Rectal smooth muscle tissue (tissue), 1 donor: ENCODE measurements around the gene PRDM11.

Experiments used
- H3K27ac ChIP-seq: one replicate; pipeline ENCODE4 v1.7.0; 2013; ENCODE audit warnings: low read depth, low read length, inconsistent platforms
- H3K27me3 ChIP-seq: one replicate; pipeline ENCODE4 v1.7.0; 2013; ENCODE audit warnings: low read length; ENCODE audit not compliant: control insufficient read depth, insufficient read depth
- H3K36me3 ChIP-seq: one replicate; pipeline ENCODE4 v1.7.0; 2013; ENCODE audit warnings: low read length; ENCODE audit not compliant: control insufficient read depth, insufficient read depth
- H3K4me1 ChIP-seq: one replicate; pipeline ENCODE4 v1.7.0; 2013; ENCODE audit warnings: low read length; ENCODE audit not compliant: control insufficient read depth, insufficient read depth
- H3K4me3 ChIP-seq: one replicate; pipeline ENCODE4 v1.7.0; 2013; ENCODE audit warnings: low read length
- H3K9ac ChIP-seq: one replicate; pipeline ENCODE4 v1.7.0; 2013; ENCODE audit warnings: low read length

The PRDM11 gene

DNA sequence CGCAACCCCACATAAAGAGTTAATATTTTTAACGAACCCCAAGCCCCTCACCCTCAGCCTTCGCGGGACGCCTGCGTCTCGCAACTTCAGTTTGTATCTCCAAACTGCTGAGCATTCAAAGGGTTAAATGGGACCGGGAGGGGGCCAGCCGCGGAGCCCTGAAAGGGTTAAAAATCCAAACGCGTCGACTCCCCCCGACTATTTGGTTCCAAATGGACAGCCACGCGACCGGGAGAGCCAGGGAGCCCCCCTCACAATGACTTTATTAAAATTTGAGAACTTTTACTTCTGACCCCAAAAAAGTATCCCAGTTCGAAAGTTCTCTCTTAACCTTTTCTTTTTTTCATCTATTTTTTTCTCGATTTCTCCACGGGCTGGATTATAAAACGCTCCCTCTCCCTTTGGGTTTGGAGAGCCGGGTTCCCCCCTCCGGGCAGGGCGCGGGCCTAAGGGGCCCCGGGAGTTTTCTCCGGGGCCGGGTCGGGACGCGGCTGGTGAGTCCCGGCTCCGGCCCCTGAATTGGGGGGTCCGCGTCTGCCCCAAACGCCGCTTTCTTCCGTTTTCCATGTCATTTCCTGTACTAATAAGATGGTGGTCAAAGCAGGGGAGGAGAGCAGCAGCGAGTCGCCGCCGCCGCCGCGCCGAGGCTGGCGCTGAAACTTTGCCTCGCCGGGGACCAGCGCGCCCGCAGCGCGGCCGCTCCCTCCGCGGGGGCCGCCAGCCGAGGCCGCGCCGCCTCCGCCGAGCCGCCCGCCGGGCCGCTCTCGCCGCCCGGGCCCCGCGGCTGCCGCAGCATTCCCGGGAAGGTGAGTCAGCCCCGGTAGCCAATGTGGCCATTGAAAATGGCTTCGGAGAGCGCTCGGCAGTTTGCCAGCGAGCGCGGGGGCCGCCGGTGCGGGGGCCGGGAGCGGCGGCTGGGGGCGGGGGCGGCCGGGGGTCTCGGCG is at the start of gene PRDM11:
PRDM11 (plus strand) TSS at position 568 of the 945 bp plus-strand sequence. CDS start 35,128 bp downstream, outside the sequence.
- Histone ChIP-seq H3K27me3 (no peaks in the 10 kb centered on the region), H3K27ac (peak within 1 kb of the TSS; percentile 95), H3K4me1 (peaks cover 9% of the 10 kb centered on the region), H3K36me3 (no peaks in the 10 kb centered on the region), H3K4me3 (peak within 1 kb of the TSS; percentile 94), H3K9ac (peak within 1 kb of the TSS; percentile 94)

DNA sequence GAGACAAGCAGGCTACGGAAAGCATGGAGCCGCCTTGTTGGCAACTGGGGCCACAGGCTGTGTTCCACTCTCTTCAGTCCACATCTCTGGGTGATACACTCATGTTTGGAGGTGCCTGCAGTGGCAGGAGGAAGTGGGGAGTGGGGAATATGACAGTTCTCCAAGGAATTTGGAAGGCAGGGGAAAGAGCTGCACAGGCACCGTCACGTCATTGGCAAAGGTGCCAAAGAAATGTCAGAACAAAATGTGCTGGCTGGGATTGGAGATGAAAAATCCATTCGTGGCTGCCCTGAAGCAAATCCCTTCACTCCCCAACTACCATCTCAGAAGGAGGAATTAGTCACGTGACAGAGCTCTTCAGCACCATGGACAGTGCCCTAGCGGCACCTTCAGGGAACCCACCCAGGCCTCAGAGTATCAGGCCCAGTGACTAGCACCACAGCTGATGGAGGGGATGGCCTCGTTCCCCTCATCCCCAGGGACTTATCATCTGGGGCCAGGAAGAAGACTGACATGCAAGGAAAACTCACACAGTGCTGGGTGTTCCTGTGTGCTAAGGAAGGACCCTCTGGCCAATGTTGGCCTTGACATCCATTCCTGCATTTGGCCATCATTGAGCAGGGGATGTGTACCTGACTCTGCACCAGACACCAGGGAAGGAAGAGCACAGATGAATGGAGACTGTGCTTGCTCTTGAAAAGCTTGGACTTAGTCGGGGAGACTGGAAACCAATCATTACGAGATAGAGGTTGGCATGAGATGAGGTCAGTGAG is 48.5 kb upstream of the PRDM11 start:
- Histone ChIP-seq H3K27me3 (no peaks in the 10 kb centered on the region), H3K9ac (no peak overlapping the region), H3K4me1 (no peaks in the 10 kb centered on the region), H3K4me3 (no peak overlapping the region), H3K36me3 (no peaks in the 10 kb centered on the region), H3K27ac (no peak overlapping the region)

DNA sequence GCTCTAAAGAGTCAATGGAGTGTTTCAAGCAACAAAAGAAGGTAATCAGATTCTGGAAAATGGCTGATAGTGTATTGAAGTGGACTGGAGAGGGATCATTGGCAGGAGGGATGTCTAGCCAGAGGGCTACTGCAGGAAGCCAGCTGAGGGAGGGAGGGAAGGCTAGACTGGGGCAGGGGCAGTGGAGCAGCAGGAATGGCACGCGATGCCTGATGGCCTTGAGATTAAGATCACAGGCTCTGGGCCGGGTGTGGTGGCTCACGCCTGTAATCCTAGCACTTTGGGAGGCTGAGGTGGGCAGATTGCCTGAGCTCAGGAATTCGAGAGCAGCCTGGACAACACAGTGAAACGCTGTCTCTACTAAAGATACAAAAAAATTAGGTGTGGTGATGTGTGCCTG is 47.5 kb upstream of the PRDM11 start:
- Histone ChIP-seq H3K4me1 (no peaks in the 10 kb centered on the region), H3K27me3 (no peaks in the 10 kb centered on the region), H3K9ac (no peak overlapping the region), H3K4me3 (no peak overlapping the region), H3K36me3 (no peaks in the 10 kb centered on the region), H3K27ac (no peak overlapping the region)

DNA sequence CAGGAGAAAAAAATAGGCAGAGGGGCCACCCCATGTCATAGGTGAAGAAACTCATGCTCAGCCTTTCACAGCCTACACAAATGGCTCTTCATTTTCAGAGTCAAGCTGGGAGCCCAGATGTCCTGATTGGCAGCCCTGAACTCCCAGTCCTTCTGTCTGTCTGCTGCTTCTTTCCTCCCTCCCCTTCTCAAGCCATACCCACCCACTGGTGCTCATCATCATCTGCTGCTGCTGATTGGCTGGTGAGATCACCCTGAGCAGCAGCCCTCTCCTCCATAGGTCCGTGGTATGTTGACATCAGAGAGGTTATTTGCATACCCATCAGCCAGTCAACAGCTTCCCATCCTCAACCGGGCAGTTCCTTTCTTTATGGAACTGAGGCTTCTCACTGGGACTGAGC is 46.1 kb upstream of the PRDM11 start:
- Histone ChIP-seq H3K27ac (no peak overlapping the region), H3K27me3 (no peaks in the 10 kb centered on the region), H3K9ac (no peak overlapping the region), H3K36me3 (no peaks in the 10 kb centered on the region), H3K4me3 (no peak overlapping the region), H3K4me1 (no peaks in the 10 kb centered on the region)

DNA sequence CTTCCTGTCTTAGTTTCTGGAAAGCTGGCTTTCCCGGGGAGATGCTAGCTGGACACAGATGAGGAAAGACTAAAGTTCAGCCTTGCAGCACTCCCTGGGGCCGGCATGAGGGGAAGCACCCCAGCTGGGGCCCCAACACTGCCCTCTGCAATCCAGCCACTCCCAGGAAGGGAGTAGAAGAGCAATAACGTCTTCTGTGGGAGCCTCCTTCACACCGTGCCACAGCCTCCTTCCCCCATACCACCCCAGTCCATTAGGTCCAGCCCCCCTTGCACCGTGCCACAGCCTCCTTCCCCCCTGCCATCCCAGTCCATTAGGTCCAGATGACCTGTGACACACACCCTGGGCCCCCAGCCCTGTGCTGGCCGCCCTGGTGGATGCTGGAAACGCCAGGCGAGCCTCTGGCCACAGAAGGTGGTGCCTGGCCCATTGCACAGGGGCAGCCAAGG is 44.1 kb upstream of the PRDM11 start:
- Histone ChIP-seq H3K9ac (no peak overlapping the region), H3K36me3 (no peaks in the 10 kb centered on the region), H3K27me3 (no peaks in the 10 kb centered on the region), H3K4me3 (no peak overlapping the region), H3K27ac (no peak overlapping the region), H3K4me1 (no peaks in the 10 kb centered on the region)

DNA sequence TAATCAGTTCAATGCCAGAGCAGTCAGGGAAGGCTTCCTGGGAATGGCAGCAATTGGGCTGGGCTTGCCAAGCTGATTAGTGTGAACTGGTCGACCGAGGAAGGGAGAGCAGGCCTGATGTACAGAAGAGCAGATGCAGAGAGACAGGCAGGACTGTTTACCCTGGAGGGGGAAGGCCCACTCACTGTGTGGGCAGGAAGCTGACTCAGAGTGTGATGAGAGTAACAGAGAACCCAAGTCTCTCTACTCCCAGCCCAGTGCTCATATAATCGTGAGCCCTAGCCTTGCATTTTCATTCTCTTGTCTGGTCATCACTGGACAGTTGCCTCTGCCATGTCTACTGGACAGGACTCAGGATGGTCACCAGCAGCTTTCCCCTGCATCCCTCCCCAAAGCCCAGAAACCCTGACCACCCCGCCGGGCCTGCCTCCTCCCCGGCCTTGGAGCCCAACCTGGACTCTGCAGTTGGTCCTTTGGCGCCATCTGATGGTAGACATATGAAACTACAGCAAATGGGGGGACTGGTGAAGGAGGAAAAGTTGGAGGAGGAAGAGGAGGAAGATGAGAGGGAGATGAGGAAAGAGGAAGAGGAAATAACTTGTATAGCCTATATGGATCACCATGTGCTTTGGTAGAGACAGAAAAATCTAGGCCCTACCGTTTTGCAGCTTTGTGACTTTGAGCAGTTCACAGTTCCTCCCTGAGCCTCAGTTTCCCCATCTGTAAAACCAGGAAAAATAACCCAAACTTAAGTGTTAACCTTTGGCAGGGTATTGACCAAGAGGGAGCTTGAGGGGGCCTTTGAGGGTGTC is 43.4 kb upstream of the PRDM11 start:
- no peaks in the 10 kb centered on the region for H3K27me3 ChIP-seq
- H3K4me1 ChIP-seq = no peaks in the 10 kb centered on the region
- no peak overlapping the region for H3K27ac ChIP-seq
- H3K36me3 ChIP-seq = no peaks in the 10 kb centered on the region
- no peak overlapping the region for H3K9ac ChIP-seq
- no peak overlapping the region for H3K4me3 ChIP-seq

DNA sequence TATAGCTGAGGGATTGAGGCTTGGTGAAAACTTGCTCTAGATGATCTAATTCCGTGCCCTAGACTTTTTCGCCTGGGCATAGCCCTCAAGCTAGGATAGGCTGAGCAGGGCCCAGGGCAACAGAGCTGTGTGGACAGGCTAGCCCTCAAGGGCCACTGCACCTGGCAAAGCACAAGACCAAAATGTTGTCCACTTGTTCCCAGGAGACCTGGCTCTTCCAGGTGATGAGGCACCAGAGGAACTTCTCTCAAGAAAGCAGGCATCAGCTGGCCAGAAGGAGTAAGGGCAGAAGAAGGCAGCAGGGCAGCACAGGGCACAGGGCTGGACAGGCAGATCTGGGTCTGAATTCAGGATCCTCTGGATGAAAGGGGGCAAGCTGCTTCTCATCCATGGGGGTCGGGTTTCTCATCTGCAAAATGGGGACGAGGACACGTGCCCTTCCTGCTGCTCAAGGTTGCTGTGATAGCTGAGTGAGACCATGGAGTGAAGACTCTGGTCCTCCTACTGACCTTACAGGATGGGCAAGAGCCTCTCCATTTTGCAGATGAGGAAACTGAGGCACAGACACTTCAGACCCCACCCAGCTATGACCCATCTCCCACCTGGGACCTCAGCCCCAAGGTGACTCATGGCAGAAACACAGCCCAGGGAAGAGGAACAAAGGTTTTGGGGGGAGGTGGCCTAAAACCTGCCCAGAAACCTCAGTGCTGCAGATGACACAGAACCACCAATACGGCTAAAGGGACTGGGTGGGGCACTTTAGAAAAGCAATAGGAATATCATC is 42.2 kb upstream of the PRDM11 start:
- no peak overlapping the region for H3K4me3 ChIP-seq
- H3K4me1 ChIP-seq = no peaks in the 10 kb centered on the region
- H3K27ac ChIP-seq = no peak overlapping the region
- H3K9ac ChIP-seq = no peak overlapping the region
- no peaks in the 10 kb centered on the region for H3K36me3 ChIP-seq
- no peaks in the 10 kb centered on the region for H3K27me3 ChIP-seq

DNA sequence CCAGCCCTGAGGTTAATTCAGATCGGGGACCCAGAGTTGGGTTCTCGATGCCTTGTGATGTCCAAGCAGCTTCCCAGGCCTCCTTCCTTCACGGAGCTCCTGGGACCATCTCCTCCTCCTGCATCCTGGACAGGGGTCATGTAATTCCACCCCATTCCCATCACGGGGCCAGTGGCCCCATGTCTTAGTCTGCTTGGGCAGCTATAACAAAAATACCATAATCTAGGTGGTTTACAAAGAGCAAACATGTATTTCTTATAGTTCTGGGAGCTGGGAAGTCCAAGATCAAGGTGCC is 41.7 kb upstream of the PRDM11 start:
- H3K27me3 ChIP-seq = no peaks in the 10 kb centered on the region
- no peak overlapping the region for H3K4me3 ChIP-seq
- no peaks in the 10 kb centered on the region for H3K36me3 ChIP-seq
- no peaks in the 10 kb centered on the region for H3K4me1 ChIP-seq
- H3K27ac ChIP-seq = no peak overlapping the region
- no peak overlapping the region for H3K9ac ChIP-seq

DNA sequence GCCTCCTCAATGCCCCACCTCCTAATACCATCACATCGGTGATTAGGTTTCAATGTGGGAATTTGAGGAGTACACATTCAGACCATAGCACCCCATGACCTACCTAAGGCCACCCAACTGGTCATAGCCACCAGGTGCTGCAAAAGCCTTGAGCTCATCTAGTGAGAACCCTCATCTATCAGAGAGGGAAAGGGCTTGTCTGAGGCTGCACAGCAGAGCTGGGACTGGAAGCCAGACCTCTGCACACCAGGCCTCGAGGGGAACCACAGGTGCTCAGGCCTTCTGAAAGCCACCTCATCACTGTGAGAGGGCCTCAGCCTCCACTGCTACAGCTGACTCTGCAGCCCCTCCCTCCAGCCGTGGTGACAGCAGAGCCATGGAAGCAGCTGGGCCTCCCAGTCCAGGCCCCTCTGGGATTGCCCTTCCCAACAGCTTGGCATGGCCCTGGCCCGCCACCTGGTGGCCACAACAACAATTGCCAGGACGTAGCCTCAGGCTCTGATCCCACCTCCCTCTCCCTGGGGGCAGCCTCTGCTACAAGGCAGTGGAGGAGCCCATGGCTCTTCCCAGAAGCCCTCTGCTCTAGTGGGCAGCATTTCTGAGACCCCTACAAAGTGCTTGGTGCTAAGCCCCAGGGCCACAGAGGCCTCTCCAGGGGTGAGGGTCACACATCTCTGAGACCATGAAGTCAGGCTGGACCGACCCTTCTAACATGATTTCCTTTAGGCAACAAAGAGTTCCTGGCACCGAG is 41.0 kb upstream of the PRDM11 start:
- Histone ChIP-seq H3K27me3 (no peaks in the 10 kb centered on the region), H3K9ac (no peak overlapping the region), H3K4me3 (no peak overlapping the region), H3K27ac (no peak overlapping the region), H3K4me1 (no peaks in the 10 kb centered on the region), H3K36me3 (no peaks in the 10 kb centered on the region)

DNA sequence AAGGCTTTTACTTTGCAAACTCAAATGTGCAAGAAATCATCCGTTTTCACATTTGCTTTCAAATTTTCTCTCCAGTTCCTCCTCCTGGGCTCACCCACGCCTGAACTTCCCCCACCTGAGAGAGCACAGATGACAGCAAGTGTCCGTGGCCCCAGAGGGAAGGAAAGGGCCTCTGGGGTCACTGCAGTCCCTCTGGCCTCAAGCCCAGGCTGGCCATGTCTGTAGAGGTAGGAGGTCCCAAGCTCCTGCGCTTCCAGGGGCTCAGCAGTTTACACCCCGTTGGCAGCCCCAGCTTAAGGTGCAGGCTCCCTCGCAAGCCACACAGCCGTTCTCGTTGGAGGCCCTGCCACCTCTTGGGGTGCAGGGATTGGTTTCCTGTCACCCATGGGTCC is 40.5 kb upstream of the PRDM11 start:
- H3K9ac ChIP-seq = no peak overlapping the region
- H3K4me1 ChIP-seq = no peaks in the 10 kb centered on the region
- no peak overlapping the region for H3K4me3 ChIP-seq
- no peaks in the 10 kb centered on the region for H3K36me3 ChIP-seq
- no peaks in the 10 kb centered on the region for H3K27me3 ChIP-seq
- H3K27ac ChIP-seq = no peak overlapping the region

DNA sequence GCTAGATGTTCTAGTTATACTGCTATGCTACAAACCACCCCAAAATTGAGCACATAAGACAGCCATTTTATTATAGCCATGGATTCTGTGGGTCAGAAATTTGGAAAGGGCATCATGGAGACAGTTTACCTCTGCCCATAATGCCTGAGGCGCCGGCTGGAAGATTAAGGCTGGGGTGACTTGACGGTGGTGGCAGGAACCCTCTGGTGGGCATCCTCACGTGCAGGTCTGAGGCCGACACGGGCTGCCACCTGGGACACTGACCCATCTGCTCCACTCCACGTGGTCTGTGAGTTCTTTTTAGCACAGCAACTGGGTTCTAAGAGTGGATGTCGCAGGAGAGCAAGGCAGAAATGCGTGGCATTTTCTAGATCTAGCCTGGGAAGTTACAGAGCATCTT is 40.0 kb upstream of the PRDM11 start:
- no peaks in the 10 kb centered on the region for H3K27me3 ChIP-seq
- H3K9ac ChIP-seq = no peak overlapping the region
- H3K36me3 ChIP-seq = no peaks in the 10 kb centered on the region
- no peak overlapping the region for H3K4me3 ChIP-seq
- H3K4me1 ChIP-seq = no peaks in the 10 kb centered on the region
- H3K27ac ChIP-seq = no peak overlapping the region
